Measurements from ENCODE around the gene NPC1L1.
A peak's percentile ranks its signal among the peaks of the same experiment; 100 is the strongest.

The NPC1L1 gene

DNA sequence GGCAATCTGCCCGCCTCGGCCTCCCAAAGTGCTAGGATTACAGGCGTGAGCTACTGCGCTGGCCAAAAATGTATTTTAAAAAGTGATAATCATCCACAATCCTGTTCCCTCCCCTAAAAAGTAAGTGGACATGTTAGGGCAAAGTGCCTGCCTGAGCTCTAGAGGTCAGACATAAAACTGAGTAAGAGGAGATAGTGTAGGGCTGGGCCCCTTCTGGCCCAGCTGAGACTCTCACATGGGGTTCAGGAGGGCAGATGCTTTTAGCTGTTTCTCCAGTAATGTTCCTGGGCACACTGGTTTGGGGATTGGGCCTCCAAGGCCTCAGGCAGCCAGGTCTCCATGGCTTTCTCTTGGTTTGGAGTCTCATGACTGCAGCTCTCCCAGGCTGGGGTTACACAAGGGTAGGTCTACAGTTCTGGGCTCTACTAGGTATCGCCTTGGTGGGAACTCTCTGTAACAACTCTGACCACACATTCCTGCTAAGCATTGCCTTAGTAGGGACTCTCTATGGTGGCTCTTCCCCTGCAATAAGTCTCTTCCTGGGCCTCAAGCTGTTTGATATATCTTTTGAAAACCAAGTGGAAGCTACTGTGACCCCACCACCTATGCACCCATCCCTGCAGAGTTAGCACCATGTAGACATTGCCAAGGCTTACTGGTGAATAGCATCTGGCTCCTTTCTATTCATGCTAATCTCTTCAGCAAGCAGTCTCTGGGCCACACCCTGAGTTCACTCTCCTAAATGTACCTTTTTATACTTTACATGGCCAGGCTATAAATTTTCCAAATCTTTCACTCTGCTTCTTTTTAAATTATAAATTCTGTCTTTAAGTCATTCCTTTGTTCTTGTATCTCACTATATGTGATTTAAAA lies 43.7 kb downstream of the NPC1L1 start:
- no peak for FAIRE-seq

DNA sequence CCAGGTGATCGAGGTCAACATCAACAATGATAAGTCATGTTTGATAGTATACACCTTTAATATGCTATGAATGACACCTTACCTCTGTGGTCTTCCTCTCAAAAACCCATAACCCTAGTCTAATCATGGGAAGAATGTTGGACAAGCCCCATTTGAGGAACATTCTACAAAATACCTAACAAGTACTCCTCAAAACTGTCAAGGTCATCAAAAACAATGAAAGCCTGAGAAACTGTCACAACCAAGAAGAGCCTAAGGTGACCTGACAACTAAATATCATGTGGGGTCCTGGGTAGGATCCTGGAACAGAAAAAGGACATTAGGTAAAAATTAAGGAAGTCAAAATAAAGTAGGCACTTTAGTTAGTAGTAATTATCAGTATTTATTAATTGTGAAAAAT lies 44.7 kb downstream of the NPC1L1 start:
- FAIRE-seq, result no peak

DNA sequence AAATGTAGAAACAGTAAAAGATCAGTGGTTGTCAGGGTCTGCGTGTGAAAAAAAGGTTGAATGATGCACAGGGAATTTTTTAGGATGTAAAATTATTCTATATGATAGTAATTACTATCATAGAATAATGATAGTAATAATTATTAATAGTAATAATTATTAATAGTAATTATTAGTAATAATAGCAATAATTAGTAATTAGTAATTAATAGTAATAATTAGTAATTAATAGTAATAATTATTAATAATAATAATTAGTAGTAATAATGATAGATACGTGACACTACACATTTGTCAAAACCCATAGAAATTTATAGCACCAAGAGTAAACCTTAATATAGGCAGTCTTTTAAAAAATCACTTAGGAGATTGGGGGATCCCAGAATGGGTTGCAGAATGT lies 46.2 kb downstream of the NPC1L1 start:
- peak; percentile 80 for FAIRE-seq

DNA sequence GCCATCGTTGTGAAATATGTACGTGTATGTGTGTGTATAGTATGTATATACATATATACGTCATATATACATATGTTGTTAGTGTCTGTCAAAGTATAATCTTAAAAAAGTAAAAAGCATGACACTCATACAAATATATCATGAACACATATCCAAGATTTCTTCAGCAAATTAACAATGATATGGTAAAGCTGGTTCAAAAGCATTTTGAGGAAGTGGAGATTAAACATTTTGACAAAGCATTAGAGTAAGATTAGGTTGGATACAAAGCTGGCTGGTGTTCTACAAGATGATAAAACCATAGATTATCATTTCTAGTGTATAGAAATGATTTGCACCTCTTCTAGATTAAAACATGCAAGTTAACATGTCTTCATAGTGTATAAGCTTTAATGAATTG lies 49.9 kb downstream of the NPC1L1 start:
- no peak for FAIRE-seq

DNA sequence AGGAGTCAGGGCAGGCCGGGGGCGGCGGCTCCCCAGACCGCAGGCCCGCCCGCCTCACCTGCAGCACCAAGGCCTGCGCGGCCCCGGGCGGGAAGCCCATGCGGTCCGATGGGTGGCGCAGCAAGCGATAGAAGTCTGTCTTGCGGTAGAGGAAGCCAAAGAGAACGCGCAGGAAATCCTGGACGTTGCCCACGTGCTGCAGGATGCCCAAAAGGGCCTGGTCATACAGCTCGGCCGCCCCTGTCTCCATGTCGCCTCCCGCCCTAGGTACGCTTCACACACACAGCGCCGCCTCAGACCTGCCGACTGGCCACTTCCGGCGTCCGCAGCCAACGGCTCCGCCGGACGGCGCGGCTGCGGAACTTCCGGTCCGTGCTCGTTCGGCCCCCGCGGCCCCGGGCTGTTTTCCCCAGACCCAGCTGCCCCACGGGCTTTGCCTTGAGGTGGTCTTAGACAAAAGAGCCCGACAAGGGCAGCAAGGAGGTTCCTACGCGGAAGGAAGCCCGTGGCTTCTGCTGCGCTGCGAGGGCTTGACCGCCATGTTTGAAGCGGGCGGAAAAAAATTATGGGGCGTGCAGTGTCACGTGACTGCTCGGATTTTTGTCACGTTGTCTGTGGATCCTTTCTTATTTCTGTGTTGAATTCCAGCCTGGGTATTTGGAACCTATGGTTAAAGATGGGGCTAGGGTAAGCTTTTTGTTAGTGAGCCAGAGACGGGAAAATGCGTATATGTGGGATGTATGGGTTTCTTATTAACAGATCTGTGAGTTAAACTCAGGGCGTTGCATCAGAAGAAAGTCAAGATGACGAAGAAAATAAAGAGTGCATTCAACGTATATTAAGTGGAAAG lies 50.6 kb downstream of the NPC1L1 start, which contains the start of gene NUDCD3:
TSS of gene NUDCD3 (minus strand) at position 308 of the 850 bp plus-strand sequence. CDS start at position 250, 58 bp downstream.
- no peak for FAIRE-seq

DNA sequence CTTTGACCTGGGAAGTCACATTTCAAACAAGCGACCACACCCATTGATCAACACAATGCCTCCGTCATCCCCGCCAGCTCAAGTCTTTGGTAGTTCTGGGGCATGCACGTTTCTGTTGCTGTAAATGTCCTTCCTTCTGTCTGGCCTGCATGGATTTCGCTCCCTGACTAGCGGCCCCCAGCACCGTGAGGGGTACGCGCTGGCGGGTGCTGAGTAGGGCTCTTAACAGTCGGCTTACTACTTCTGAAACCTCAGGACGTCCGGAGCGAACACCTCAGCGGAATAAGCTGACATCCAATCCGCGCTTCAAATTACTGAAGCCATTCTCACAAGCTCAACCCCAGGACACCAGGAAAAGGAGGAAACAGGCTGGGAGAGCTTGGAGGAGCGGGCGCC lies 51.2 kb downstream of the NPC1L1 start:
- no peak for FAIRE-seq

DNA sequence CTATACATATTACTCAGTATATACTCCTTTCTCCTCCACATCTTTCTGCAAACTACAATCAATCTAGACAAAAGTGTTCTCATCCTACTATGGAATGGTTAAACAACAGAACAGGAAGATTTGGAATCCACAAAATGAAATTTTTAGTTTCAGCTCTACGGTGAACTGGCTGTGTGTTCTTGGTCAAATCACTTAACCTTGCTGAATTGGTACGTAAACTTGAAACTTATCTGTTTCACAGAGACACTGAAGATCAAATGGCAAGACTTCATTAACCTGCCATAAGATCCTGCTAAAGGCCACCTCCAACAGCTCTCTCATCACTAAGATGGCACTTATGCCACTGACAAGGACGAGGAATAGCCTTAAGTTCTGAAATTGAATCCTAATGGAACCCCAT lies 52.2 kb downstream of the NPC1L1 start:
- FAIRE-seq, result no peak

DNA sequence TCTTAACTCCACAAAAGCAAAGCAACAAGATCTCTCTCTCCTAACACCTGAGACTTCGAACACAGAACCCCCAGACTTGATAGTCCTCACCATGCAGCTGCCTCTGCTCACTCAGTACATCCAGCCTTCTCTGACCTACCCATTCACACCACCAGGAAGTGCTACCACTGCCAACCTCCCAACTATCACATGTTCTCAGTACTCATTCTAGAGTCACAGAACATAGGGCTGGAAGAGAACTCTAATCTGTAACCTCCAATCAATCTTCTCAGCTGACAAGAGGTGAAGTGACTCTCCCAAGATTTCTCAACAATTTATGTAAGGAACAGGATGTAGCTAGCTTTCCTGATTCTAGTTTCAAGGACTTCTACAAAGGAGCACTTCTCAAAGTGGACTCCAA lies 54.4 kb downstream of the NPC1L1 start:
- no peak for FAIRE-seq

DNA sequence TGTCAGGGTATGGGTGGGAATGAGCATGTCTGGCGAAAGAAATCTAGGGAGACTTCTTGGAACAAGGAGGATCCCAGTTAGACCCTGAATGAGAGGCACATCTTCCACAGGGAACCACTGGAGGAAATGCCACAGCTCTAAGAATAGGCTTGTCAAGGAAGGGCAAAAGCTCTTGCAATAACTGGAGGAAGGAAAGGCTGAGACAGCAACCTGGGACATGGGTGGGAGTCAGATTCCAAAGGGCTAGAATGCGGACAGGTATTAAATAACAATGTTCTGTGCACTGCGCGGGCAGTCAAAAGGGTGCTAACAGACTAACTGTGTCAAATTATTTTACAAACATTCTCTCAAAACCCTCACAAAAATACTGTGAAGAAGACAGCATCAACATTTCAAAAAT lies 55.1 kb downstream of the NPC1L1 start:
- no peak for FAIRE-seq

DNA sequence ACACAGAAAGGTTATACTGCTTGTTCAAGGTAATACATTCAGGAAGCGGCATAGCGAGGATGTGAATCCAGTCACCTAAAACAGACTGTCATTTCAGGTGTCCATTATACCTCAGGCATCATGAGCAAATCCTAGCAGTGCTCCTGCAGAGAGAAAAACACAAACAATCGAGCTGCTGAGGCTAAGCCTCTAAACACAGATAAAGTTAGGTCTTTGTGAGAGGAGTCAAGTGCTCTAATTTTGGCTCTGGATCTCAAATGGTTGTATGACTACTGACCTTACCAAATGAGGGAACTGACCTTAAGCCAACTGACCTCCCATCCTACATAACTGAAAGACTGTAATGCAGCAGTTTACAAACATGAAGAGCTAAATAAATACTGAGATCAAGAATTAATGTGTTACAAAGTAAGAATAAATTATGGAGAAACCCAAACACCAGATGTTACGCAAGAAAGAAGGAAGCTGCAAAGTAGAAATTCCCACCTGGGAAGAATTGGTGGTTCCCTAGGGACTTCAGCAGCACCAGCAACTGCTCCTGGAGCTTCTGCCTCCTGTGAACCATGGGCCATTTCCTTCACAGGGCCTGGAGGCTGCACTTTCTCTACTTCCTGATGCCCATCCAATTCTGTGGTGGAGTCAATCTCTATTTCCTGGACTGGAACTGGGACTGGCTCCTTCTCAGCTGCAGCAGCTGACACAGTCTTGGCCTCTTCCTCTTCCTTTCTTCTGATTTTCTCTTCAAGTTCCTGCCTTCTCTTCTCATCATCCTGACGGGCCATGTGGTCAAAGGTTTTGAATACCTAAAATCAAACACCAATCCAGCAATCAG lies 56.4 kb downstream of the NPC1L1 start:
- no peak for FAIRE-seq

DNA sequence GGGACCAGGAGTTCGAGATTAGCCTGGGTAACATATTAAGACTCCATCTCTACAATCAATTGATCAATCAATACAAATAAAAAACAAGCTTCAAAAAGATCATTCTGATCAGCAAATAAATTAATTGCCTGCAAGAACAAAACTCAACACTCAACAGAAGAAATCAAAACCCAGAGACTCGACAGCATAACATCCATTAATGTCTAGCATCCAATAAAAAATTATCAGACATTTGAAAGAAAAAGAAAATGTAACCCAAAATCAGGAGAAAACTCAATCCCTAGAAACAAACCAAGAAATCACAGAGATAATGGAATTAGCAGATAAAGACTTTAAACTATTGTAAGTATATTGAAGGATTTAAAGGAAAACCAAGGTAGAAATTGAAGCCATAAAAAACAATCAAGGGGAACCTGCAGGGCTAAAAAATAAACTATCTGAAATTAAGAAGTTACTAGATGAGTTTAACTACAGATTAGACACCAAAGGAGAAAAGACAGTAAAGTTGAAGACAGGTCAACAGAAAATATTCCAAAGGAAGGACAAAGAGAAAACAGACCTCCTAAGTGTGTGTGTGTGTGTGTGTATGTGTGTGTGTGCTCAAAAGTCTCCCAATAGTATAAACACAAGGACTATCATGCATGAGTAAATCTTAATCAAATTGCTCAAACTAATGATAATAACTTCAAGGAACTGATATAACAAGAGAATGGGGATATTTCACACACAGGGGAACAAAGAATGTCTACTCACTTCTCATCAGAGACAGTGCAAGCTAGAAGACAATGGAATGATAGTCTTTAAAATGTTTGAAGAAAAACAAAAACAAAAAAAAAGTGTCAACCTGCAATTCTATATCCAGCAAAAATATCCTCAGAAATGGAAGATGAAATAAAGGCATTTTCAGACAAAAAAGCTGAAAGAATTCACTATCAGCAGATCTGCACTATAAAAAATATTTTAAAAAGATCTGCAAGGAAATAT lies 58.3 kb downstream of the NPC1L1 start:
- FAIRE-seq, result no peak

DNA sequence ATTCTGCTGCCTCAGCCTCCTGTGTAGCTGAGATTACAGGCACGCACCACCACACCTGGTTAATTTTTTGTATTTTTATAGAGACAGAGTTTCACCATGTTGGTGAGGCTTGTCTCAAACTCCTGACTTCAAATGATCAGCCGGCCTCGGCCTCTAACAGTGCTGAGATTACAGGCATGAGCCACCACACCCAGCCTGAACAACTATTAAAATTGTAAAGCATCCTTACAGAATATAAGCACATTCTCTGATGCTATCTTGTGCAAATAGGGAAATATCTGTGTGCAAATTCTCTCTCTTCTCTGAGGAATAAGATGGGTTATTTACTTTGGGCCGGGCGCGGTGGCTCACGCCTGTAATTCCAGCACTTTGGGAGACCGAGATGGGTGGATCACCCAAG lies 63.2 kb downstream of the NPC1L1 start:
- no peak for FAIRE-seq

DNA sequence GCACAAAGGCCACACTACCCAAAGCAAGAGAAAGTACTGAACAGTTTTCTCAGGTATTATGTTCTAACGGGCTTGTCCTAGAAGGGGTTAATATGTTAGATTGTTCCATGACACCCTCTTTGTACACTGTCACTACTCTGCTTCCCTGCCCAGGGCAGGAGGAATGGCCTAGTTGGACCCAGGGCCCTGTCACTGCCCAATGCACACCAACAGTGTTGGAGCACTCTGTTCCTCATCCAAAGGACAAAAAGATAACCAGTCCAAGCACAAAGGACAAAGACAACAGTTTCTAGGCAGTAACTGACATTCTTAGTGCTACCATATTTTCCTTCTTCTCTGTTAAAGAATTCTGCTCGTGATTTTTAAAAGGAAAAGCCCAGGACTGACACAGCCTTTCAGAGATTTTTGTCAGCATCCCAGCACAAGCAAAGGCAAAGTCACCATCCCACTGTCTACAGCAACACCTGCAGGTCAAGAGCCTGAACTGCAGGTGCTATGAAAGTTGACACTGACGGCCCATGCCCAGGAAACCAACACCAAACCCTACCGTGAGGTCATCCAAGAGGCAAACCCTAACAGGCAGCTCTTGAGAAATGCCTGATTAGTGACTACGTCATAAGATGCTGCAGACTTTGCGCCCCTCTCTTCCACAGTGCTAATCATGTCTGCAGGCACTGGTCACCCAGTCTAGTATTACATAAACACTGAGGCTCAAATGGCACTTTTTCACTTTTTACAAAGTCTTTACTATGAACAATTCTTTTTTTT lies 63.9 kb downstream of the NPC1L1 start:
- peak; percentile 55 for FAIRE-seq

DNA sequence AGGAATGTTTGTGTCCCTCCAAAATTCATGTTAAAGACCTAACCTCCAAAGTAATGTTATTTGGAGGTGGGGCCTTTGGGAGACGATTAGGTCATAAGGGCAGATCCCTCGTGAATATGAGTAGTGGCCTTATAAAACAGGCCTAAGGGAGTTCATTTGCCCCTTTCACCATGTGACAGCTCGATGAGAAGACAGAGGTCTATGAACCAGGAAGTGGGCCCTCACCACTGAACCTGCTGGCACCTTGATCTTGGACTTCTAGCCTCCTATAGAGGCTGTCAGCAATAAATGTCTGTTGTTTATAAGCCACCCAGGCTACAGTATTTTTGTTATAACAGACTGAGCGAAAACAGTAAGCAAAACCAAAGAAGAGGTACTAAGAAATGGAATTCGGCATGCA lies 64.8 kb downstream of the NPC1L1 start:
- FAIRE-seq, result no peak

DNA sequence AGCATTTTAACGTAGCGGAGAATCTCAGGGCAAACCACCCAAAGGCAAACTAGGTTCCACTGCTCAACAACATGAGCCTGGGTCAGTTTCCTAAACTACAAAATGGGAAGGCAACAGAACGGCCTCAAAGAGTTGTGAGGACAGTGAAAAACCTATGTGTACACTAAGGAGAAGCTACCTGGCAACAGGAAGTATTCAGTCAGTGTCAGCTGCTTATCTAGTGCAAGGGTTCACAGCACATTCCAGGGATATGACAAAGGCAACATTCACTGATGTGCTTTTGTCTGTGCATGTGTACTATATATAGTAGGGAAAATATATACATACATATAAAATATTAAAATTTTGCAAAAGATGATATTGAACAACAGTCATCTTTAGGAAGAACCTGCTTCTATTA lies 67.8 kb downstream of the NPC1L1 start:
- FAIRE-seq, result no peak

DNA sequence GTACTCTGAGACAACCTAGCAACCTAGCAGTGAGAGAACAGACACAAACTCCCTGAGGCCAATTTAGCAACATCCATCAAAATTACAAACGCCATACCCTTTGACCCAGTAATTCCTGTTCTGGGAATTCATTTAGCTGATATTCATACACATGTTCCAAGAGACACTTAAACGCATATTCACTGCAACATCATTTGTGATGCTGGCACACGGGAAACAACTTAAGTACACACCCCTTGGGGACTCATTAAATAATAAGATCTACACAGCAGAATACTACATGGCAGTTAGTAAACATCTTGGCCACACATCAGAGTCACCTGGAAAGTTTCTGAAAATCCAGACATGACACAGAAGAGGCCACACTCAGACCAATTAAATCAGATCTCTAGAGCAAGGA lies 68.3 kb downstream of the NPC1L1 start:
- no peak for FAIRE-seq

DNA sequence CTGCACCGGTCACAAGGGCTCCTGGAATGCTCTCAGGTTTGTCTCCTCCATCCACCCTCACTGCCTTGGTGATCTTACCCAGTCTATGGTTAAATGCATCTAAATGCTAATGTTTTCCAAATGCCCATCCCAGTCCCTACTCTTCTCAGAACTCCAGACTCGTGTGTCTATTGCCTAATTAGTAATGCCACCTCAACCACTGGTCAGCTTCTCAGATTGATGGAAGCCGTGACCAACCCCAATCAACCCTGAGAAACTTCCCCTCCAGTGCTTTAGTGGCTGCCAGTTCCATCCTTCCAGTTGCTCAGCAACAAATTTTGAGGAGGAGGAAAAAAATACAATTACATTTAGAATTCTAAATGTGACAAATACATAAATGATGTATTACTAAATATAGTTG lies 69.3 kb downstream of the NPC1L1 start:
- FAIRE-seq, result no peak

DNA sequence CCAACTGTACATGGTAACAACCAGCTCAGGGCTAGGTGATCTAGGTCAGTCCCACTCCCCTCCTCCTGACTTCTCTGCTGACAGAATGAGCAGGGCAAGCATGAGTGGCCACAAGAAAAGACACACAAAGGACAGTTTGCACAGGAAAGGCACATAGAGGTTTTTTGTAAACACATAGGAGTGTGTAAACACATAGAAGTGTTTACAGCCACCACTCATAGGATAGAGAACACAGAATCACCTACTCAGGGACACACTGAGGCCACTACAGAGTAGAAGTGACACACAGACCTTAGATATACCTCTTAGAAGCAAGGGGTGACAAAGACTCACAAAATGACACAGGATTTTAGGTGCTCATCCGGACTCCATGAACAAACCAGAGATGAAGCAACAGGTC lies 69.7 kb downstream of the NPC1L1 start:
- FAIRE-seq, result no peak

DNA sequence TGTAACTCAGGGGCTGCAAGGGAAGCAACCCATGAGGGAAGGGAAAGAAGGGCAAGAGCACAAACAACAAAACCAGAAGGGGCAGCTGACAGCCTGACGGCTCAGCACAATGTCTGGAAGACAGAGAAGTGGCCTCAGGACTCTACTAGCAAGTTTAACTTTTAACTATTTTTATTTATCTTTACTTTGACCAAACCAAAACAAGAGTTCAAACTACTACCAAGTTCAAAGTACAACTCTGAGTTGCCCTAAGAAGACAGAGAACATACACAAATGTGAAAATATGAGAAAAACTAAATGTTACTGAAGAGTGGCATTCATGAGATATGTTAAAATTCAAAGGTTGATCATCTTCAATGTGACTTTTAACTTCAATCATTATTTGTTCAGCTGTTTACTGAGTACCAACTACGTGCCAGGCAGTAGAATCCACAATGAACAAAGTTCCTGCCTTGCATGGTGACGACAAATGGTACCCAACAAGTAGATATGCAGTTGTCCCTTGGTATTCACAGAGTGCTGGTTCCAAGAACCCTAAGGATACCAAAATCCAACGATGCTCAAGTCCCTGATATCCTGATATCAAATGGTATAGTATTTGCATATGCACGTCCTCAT lies 70.4 kb downstream of the NPC1L1 start:
- FAIRE-seq, result no peak

DNA sequence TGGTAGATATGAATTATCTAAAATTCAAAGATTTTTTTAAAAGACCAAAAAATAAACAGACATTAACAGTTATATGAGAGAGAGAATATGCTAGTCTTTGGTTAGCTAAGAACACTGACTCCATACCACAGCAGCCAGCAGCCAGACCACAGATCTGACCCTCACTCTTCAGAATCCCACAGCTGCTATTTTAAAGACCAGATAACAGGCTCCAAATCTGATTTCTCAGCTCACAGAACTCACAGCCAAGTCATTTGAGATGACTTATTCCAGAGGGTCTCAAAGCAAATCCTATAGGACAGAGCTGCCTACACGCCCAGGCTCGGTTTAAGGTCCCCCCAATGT lies 71.0 kb downstream of the NPC1L1 start:
- FAIRE-seq, result no peak

Measured in A204.1 (cell line).